PC-9 (cell line): Measurements from ENCODE around the gene GRIPAP1.

Source experiments
- CTCF ChIP-seq: fragments of 200-600 bp; sonication (generic); conservative IDR thresholded peaks from 2 replicates; pipeline ENCODE4 v1.6.1; 2017; ENCODE audit warnings: mixed run types, antibody characterized with exemption, mild to moderate bottlenecking, moderate library complexity
- EZH2 ChIP-seq: fragments of 200-600 bp; sonication (generic); IDR thresholded peaks from 2 replicates; pipeline ENCODE4 v1.8.0; 2017; ENCODE audit warnings: antibody characterized with exemption, low read depth

DNA sequence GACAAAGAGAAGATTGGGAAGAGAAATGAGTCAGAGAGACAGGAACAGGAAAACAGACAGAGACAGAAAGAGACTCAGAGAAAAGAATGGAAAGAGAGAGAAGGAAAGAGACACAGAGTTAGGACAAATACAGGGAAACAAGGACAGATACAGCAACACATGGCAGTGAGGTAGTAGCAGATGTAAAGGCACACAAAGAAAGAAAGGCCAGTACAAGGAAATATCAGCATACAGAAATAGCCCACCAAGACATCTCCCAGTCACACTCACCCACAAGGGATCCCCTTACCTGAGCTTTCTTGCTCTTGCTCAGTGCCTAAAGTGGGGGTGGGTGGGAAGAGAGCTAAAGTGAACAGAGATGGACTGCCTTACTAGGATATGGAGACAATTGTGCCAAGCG is 4.2 kb downstream of the GRIPAP1 start:
- TF ChIP-seq CTCF = no peak
- TF ChIP-seq EZH2 = no peak
